Stimulated activated CD8-positive, alpha-beta memory T cell treated with anti-CD3 and anti-CD28 coated beads, Interleukin-2, amount 100 ng/mL, for 1 hour (primary cell): ENCODE measurements around the gene KLF11.

ENCODE experiments used
- DNase-seq, 2 donors: peaks; one replicate each; pipeline ENCODE4 v3.0.0-alpha.2; 2020; ENCODE audit warnings: low read depth in 2 of 2

Gene KLF11

DNA sequence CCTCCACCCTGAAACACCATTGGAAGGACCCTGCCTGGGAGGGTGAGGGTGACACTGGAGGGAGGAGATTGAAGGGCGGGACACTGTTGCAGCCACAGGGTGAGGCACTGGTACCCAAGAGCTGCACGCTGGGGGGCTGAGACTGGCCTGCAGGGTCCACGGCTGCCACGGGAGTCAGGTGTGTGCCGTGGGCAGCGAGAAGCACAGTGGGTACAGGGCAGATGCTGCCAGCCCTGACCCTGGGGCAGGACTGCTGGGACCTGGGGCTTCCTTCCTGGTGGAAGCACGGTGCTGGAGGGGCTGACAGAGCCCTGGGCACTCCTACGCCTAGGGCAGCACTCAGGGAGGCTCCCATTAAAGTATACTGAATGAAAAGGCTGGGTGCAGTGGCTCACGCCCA lies 20.2 kb downstream of the KLF11 start:
- no peak for DNase-seq

DNA sequence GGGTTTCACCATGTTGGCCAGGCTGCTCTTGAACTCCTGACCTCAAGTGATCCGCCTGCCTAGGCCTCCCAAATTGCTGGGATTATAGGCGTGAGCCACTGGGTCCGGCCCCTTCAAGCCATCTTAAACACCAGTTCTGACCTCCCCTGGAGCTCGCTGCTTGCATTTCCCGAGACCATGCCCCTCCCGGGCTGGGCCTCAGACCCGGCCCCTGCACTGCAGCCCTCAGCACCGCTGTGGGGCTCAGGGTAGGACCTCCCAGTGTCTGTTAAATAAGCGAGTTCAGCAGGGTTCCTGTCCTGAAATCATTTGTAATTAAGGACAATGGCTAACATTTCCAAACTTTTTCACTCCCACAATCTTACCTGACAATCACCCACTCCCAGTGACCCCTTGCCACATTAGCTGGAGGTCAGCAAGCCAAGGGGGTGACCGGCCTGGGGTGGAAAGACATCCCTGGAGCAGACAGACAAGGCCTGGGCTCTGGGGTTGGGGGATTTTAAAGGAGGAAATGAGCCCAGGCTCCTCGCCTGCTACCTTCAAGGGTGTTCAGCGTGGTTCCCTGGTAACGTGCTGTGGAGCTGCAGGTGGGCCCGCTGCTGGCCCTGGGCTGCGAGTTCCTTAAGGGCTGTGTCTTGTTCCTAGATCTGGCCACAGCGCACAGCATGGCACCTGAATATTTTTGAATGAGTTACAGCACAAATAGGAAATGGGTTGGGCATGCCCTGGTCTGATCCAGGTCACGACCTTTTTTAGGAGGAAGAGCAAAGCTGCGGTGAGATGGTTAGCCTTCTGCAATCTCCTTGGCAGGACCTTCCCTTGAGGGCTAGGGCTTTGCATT lies 21.8 kb downstream of the KLF11 start:
- DNase-seq = no peak

DNA sequence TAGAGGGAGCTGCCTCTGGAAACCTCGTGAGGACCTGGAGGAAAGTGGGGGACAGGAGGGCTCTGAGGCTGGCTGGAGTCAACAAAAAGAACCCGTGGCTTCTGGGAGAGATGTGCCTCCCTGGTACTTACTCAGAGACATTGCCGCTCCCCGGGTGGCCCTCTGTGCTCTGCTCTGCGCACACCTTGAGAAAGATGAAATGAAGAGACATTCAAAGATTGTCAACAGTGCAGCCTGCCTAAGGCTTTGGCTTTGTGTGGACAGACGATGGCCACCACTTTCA lies 22.4 kb downstream of the KLF11 start:
- no peak for DNase-seq

DNA sequence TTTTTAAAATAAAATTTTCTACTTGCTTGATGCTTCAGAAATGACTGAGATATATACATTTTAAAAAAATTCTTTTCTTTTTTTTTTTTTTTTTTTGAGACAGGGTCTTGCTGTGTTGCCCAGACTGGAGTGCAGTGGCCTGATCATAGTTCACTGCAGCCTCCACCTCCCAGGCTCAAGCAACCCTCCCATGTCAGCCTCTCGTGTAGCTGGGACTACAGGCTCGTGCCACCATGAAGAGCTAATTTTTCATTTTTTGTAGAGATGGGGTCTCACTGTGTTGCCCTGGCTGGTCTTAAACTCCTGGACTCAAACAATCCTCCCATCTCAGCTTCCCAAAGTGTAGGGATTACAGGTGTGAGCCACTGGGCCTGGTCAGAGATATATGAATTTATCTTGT lies 24.0 kb downstream of the KLF11 start:
- no peak for DNase-seq

DNA sequence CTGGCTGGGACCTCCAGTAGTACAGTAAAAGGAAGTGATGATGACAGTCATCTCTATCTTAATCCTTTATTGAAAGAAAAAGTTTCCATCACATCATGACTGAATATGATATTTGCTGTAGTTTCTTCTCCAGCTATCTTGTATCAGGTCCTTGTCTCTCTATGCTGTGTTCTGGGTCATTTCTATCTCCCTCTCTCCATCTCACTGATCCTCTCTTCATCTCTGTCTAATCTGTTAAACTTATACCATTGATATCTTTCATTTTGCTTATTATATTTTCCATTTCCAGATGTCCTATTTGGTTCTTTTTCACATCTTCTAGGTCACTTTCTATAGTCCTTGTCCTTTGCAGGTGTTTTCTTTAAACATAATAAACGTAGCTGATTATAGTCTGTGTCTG lies 24.5 kb downstream of the KLF11 start:
- no peak for DNase-seq

DNA sequence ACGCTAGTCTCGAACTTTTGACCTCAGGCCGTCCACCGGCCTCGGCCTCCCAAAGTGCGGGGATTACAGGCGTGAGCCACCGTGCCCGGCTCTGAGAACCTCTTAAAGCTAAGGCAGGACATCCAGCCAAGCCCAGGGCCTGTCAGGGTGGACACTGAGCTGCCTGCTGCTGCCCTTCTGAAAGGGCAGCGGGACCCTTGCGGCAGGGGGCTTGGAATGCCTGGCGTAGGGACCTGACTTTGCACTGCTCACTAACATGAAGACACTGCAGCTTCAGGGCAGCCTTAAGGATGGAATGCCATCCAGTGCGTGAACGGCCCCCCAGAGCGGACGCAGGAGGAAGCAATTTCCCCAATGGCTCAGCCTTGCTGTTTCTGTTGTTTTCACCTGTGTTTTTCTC lies 27.8 kb downstream of the KLF11 start:
- DNase-seq = no peak

DNA sequence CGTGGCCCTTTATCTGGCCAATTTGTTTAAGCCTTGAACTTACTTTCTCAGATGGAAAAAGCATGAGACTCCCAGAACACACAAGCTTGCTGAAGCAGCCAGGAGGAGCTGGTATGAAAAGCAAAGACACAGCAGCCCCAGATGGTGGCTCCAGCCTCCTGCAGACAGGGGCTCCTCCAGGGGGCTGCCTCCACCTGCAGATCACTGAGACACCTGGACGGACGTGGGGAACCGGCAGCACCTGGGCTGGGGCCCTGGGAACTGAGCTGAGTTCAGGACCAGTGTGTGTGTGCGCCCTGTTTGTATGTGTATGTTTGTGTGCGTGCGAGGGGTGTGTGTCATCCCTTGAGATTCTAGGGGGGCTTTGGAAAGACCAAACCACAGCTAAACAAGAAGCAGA lies 28.2 kb downstream of the KLF11 start:
- no peak for DNase-seq

DNA sequence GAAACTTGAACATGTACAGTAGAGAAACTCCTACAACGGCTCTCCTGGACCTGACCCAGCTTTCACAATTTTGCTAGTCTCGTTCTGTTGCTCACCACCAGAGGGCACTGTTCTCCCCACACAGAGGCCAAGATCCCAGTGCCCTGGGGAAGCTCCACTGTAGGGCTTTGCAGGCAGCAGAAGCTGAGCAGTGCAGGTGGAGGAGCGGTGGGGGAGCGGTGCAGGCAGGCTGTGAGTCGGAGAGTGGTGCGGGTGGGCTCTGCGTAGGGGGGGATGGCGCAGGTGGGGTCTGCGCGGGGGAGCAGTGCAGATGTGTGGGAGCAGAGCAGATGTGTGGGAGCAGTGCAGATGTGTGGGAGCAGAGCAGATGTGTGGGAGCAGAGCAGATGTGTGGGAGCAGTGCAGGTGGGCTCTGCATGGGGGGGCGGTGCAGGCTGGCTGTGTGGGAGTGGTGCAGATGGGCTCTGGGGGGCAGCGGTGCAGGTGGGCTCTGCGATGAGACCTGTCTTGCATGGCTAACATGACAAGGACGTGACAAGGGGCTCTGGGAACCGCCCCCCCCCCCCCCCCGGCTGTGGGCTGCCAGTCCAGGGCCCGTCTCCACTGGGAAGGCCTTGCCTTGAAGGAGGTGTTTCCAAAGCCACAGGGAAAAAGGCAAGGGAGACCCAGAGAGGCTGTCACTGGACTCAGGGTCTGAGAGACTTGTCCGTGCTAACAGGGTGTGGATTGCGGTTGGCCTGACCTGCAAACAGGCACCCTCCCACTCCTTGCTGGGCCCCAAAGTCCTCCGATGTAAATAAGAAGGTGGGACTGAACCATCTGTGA lies 29.5 kb downstream of the KLF11 start:
- DNase-seq = peak; percentile 49 to 56

DNA sequence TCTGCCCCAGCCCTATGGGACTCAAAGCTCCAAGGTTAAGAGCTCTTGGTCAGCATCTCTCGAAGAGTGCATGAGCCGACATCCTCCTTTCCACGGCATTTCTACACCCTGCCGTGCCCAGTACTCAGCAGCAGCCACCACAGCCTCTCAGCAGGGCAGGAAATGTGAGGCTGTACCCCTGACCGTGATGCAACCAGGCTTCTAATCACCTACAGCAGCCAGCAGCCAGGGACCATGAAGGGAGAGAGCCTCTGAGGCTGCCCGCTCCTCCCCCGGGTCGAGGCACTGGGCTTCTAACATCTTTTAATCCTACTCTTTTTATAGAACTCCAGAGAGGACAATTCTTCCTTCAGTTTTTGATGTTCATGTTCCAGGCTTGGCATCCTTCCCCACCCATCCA lies 30.4 kb downstream of the KLF11 start:
- DNase-seq = no peak

DNA sequence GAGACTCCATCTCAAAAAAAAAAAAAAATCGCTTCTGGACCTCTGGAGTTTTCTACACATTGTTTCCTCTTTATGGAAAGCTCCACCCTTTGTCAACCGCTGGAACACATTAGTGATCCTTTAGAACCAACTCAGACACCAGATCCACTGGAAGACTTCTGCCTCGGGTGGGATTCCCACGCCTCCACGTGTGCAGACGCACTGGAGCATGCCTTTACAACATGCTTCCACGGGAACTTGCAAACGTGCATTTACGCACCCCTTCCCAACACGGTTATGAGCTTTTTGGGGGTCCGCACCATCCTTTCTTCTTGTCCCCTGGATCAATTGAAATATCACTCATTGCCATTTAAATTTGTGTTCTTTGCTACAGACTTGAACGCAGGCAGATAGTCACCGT lies 31.8 kb downstream of the KLF11 start:
- DNase-seq = no peak

DNA sequence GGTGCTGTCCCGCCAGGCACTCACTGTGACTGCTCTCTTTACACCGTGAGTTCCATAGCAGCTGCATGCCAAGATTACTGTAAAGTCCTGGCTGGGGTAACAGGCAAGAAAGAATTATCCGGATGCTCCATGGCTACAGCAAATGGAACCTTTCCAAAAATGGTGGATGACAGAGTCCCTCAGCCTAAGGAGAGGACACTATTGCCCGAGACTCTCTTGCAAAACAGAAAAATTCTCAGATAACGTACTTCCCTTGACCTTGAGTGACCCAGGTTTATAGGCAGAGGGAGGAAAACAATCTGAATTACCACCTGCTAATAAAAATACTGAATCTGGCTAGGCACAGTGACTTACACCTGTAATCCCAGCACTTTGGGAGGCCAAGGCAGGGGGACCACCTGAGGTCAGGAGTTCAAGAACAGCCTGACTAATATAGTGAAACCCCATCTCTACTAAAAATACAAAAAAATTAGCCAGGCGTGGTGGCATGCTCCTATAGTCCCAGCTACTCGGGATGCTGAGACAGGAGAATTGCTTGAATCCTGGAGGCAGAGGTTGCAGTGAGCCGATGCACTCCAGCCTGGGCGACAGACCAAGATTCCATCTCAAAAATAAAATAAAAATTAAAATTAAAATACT lies 32.3 kb downstream of the KLF11 start:
- DNase-seq = no peak

DNA sequence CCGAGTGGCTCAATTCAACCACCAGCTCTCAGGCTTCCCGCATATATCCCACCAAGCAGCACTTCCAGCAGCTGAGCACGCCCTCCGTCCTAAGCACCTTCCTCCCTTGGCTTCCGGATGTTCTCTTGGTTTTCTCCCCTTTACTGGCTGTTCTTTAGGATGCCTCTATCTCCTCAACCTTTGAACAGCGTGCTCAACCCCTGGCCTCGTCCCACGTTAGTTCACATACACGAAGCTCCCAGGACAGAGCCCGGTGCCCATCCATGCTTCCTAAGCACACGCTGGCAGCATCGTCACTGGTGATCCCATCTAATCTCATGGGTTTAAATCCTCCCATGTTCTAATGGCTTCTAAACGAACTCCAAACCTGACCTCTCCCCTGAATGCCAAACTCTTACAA lies 33.2 kb downstream of the KLF11 start:
- no peak for DNase-seq

DNA sequence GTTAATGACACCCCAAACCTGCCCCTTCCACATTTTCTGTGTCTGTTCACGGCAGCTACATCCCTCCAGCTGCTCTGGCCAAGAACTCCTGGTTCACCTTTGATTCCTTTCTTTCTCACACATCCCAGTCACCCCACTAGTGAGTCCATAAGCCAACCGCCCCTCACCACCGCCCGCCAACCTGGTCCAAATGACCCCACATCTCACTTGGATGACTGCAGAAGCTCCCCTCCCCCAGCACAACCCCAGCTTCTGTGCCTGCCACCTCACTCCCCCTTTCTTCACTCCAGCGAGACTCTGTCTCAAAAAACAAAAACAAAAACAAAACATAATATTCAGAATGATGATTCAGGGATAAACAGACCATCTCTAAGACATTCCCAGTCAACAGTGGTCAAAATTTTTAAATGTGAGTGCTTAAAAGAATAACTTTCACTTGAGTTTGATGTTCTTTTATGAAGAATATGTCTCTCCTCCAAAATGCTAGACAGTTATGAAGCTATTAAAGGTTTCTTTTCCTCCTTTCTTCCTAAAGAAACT lies 33.7 kb downstream of the KLF11 start:
- DNase-seq = no peak

DNA sequence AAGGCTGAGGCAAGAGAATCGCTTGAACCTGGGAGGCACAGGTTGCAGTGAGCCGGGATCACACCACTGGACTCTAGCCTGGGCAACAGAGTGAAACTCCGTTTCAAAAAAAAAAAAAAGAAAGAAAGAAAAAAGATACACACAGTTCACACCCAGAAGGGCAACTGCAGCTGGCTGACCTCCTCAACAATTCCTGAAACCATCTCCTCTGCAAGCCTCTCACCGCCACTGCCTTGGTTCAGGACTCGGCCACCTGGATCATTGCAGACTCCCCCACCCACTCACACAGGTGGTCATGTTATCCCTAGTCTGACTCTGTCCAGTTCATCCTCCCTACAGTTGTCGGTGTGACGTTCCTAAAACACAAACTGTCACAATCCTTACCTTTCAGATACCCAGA lies 34.7 kb downstream of the KLF11 start:
- DNase-seq = no peak

DNA sequence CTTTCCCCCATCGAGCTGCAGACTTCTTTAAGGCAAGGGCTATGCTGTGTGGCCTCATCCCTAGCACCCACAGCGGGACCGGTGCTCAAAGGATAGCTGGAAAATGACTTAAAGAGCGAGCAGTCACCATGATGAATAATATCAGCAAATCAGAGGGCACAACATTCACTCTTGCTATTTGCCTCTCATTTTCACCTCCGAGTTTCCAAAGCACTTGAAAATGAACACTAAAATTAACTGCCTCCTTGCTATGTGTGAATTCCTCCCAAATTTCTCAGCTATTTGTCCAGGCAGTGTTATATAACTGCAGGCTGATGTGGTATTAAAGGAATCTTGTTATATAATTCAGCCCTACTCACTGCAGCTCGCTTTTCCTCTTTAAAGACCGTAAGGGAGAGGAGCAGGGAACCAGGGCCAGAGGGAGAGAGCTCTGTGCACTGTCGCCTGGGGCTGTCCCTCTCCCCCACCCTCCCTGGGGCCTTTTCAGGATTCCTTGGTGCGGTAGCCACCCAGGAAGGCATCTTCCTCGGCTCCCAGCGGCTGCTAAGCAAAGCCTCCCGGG lies 35.4 kb downstream of the KLF11 start:
- DNase-seq = no peak

DNA sequence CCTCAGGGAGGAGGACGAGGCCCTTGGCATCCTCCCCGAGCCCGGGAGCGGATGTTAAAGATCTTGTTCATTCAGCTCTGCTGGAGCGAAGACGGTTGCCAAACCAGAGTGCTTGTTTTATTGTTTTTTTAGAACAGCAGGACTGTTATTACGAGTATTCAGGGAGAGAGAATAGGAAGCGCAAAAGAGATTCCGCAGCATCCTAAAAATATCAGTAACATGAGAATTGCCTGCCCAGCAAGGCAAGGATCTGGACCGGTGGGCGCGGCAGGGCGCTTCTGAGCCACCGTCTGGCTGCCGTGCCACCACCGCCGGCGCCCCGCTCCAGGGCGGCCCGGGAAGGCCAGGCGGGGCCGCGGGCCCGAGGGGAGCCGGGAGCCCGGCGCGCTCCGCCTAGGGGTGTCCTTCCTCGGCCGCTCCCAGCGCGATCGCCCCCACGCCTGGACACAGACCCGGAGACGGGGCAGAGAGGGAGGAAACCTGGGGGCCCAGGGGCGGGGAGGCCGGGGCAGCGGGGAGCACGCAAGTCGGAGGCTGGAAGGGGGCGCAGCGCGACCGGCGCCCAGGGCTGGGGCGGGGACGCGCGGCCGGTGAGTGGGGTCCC lies 36.0 kb downstream of the KLF11 start:
- no peak for DNase-seq

DNA sequence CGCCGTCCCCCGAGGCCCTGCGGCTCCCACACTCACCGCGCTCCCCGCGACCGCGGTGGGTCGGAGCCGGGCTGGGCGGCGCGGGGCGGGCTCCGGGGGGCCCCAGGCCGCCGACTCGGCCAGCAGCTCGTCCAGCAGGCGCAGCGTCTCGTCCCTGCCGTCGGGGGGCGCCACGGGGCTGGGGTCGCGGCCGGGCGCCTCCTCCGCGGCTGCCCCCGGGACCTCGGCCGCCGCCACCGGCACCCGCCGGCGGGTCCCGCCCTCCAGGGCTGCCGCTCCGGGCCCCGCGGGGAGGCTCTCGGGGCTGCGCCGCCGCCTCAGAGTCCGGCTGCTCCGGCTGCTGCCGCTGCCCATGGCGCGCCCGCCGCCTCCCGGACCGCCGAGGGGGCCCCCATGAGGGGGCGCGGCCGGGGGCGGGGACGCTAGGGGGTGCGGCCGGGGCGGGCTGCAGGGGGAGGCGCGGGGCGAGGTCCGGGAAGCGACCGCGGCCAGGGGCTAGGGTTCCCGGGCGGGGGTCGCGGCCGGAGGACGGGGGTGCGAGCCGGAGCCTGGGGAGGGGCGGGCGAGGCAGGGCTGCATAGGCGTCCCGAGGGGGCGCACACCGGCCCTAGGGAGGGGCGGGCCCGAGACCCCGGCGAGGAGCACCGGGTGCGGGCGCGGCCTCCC lies 36.7 kb downstream of the KLF11 start, which contains the start of gene CYS1:
CYS1 (minus strand) TSS at position 542 of the 666 bp plus-strand sequence; CDS start at position 354, 188 bp downstream.
- no peak for DNase-seq

DNA sequence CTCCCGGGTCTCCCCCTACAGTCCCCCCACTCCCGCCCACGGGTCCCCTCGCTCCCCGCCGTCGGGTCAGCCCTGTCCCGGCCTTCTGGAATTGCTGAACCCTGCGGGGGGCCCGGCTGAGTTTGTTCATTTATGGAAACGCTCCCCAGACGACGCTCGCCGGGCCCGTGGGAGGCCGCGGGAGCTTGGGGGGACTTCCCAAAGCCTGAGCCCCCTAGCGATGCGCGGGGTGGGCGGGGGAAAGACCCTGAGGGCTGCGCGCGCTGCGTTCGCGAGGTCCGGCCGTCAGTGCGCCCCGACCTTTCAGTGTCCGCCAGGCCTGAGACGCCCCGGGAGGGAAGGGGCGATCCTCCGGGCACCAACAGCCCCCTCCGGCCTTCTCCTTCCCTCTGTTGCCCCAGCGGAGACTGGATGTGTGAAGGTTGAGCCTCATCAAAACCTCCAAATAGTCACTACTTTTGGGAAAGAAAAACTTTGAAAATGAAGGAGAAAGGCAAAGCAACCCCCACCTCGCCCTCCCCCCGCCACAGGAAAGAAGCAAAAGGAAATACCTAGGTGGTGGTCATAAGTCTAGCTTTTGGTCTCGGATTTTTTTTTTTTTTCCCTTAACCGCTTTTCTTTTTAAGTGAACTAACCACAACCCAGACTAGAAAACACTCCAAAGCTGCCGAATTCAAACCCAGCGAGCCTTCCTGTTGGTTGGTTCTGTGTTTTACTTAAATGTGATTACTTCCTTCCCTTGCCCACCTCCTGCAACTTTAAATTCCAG lies 37.4 kb downstream of the KLF11 start:
- no peak for DNase-seq

DNA sequence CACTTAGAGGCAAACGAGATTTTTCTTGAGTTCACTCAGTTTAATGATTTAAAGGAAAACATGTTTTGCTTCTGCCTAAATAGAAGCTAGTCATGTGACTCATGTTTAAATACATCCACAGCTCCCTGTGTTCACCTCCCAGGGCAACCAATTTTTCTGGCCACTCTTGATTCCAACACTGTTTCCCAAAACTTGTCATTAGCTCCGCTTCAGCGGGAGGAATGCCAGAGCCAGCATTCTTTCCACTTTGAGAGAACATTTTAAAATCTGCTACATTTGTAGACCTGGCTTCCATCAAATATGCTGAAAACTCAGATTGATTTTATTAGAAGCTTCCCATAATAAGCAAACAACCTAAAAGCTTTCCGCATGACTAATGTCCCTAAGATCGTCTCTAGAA lies 39.7 kb downstream of the KLF11 start:
- DNase-seq = no peak

DNA sequence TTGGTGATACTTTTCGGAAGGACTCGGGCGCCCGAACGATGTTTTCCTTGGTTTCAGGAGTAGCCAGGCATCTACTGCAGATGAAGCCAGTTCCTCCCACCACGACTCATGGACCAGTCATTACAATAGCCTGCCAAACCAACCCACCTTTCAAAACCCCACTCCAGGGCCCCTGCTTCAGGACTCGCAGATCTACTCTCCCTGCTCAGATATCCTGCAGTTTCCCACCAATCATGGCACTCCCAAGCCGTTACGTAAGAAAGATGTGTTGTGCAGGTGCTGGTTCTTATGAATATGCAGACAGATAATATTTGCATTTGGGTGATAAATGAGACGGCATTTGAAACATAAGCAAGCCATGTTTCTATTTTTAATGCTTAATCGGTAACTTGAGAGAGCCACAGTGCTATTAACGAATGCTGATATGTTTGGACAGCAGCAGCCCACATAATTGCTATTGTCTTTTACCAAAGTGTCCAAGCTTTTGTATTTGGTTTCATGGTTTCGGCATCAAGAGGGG lies 40.4 kb downstream of the KLF11 start:
- no peak for DNase-seq
